ENCODE measurements around the gene CSK.

Gene CSK

DNA sequence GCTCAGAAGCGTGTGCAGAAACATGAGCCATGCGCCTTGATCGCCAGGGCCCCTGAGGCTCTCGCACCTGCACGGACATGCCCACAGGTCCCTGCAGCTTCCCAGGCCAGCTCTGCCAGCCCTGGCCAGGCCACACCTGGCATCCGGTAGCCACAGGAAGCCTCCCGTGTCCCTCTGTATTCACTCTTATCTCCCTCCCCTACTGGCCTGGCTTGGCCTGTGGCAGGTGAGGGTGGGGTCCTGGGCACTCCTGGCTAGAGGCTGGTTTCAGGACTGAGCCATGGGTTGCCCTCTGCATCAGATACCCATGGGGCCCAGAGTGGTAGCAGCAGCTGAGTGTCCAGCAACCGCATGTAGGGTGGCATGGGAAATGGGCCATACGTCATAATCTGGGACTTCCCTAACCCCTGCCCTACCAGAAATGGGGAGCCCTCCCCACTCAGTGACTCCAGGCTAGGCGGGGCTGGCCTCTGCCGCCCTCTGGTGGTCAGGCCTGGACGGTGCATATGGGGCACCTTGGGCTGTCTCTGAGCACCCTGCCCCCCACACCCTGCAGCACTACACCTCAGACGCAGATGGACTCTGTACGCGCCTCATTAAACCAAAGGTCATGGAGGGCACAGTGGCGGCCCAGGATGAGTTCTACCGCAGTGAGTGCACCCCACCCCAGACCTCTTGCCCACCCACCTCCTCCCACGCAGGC is 18.1 kb downstream of the CSK start:
- Histone ChIP-seq H3K9ac (0 out of 2 replicates have a peak overlapping the region, but pooled peaks have one; percentile 15), H3K27ac (peak overlapping the region; percentile 56; the same call in 1 of the 2 replicates), H3K4me1 (peaks cover 49% of the 10 kb centered on the region), H3K4me3 (no peak overlapping the region), H3K9me3 (no peaks in the 10 kb centered on the region), H3K4me2 (peak overlapping the region; percentile 55), H4K20me1 (peaks cover 87% of the 10 kb centered on the region), H3K27me3 (no peaks in the 10 kb centered on the region), H3K36me3 (peaks cover 91% of the 10 kb centered on the region)
- TF ChIP-seq Cebpa-rat (IDR thresholded peaks at IDR 0.05): no peak

DNA sequence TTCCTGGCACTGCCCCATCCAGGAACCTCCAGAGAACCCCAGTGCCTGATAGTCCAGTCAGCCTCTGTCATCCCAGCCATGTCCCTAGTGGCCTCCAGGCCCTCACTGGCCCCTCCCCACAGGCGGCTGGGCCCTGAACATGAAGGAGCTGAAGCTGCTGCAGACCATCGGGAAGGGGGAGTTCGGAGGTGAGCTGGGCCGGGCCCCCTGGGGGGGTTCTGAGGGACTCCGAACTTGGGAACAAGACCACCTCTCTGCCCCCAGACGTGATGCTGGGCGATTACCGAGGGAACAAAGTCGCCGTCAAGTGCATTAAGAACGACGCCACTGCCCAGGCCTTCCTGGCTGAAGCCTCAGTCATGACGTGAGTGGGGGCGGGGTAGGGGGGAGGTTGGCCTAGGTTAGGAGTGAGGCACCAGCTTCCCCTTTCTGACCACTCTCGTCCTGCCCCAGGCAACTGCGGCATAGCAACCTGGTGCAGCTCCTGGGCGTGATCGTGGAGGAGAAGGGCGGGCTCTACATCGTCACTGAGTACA is 18.7 kb downstream of the CSK start:
- H3K27ac ChIP-seq: no peak overlapping the region
- peaks cover 80% of the 10 kb centered on the region for H4K20me1 ChIP-seq
- H3K4me3 ChIP-seq: no peak overlapping the region
- no peak overlapping the region for H3K9ac ChIP-seq
- H3K27me3 ChIP-seq: no peaks in the 10 kb centered on the region
- no peak for TF ChIP-seq Cebpa-rat (IDR thresholded peaks at IDR 0.05)
- peaks cover 43% of the 10 kb centered on the region for H3K4me1 ChIP-seq
- H3K4me2 ChIP-seq: peak overlapping the region; percentile 55
- H3K9me3 ChIP-seq: no peaks in the 10 kb centered on the region
- H3K36me3 ChIP-seq: peaks cover 89% of the 10 kb centered on the region

DNA sequence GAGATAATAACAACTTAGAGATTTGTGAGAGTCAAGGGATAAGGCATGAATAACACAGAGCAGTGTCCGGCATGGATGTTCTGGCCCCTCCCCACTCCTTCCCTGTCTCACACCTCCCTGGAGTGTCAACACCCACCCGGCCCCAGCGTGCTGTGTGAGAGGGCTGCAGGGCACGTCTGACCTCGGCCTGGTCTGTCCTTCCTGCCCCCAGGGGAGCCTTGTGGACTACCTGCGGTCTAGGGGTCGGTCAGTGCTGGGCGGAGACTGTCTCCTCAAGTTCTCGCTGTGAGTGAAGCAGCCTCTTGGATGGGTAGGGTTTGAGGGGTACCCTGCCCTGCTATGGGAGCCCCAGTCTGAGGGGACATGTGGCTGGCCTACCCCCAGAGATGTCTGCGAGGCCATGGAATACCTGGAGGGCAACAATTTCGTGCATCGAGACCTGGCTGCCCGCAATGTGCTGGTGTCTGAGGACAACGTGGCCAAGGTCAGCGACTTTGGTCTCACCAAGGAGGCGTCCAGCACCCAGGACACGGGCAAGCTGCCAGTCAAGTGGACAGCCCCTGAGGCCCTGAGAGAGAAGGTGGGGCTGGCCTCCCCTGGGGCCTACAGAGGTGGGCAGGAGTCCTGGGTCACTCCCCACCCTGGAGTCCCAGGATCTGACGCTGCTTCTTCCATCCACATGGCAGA is 19.6 kb downstream of the CSK start:
- Histone ChIP-seq H3K27ac (no peak overlapping the region), H3K9me3 (no peaks in the 10 kb centered on the region), H3K36me3 (peaks cover 82% of the 10 kb centered on the region), H4K20me1 (peaks cover 72% of the 10 kb centered on the region), H3K4me1 (peaks cover 40% of the 10 kb centered on the region), H3K9ac (no peak overlapping the region), H3K4me2 (no peak overlapping the region), H3K4me3 (no peak overlapping the region), H3K27me3 (no peaks in the 10 kb centered on the region)
- no peak for TF ChIP-seq Cebpa-rat (IDR thresholded peaks at IDR 0.05)

DNA sequence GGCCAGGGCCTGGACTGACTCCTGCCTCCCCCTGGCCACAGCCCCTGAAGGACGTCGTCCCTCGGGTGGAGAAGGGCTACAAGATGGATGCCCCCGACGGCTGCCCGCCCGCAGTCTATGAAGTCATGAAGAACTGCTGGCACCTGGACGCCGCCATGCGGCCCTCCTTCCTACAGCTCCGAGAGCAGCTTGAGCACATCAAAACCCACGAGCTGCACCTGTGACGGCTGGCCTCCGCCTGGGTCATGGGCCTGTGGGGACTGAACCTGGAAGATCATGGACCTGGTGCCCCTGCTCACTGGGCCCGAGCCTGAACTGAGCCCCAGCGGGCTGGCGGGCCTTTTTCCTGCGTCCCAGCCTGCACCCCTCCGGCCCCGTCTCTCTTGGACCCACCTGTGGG is 20.4 kb downstream of the CSK start:
- Histone ChIP-seq H3K27me3 (no peaks in the 10 kb centered on the region), H3K9me3 (no peaks in the 10 kb centered on the region), H3K27ac (no peak overlapping the region), H3K9ac (no peak overlapping the region), H4K20me1 (peaks cover 64% of the 10 kb centered on the region), H3K4me1 (peaks cover 33% of the 10 kb centered on the region), H3K36me3 (peaks cover 81% of the 10 kb centered on the region), H3K4me3 (no peak overlapping the region), H3K4me2 (no peak overlapping the region)
- TF ChIP-seq Cebpa-rat (IDR thresholded peaks at IDR 0.05): no peak

DNA sequence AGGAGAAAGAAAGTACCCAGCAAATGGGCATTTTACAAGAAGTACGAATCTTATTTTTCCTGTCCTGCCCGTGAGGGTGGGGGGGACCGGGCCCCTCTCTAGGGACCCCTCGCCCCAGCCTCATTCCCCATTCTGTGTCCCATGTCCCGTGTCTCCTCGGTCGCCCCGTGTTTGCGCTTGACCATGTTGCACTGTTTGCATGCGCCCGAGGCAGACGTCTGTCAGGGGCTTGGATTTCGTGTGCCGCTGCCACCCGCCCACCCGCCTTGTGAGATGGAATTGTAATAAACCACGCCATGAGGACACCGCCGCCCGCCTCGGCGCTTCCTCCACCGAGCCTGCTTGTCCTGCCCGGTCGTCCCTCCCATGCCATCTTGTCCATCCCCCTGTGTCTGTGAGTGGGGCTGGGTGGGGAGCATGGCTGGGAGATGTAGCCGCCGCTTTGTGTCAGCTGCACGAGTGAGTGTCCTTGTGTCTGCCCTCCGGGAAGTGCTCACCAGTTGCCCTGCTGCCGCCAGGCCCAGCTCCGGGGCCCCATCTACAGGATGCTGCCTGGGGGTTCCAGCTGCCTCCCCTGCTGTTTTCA is 21.1 kb downstream of the CSK start:
- Histone ChIP-seq H3K9me3 (no peaks in the 10 kb centered on the region), H3K36me3 (peaks cover 75% of the 10 kb centered on the region), H4K20me1 (peaks cover 57% of the 10 kb centered on the region), H3K27me3 (no peaks in the 10 kb centered on the region), H3K9ac (no peak overlapping the region), H3K27ac (no peak overlapping the region), H3K4me1 (peaks cover 26% of the 10 kb centered on the region), H3K4me3 (no peak overlapping the region), H3K4me2 (no peak overlapping the region)
- TF ChIP-seq Cebpa-rat (IDR thresholded peaks at IDR 0.05): no peak

DNA sequence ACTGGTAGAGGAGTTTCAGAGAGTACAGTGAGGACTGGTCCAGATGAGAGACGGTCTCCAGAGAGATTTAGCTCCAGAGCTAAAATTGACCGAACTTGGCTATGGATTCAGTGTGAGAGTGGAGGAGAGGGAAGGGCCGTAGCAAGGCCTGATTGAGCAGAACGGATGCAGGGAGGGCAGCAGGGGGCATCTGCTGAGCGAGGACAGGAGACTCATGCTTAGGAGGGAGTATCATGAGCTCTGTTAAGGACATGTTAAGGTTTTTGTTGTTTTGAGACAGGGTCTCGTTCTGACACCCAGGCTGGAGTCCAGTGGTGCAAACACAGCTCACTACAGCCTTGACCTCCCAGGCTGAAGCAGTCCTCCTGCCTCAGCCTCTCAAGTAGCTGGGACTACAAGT is 23.1 kb downstream of the CSK start:
- no peak overlapping the region for H3K4me3 ChIP-seq
- H3K36me3 ChIP-seq: peaks cover 55% of the 10 kb centered on the region
- peaks cover 7% of the 10 kb centered on the region for H3K4me1 ChIP-seq
- H3K27ac ChIP-seq: no peak overlapping the region
- H3K9ac ChIP-seq: no peak overlapping the region
- peaks cover 37% of the 10 kb centered on the region for H4K20me1 ChIP-seq
- TF ChIP-seq Cebpa-rat (IDR thresholded peaks at IDR 0.05): no peak
- H3K4me2 ChIP-seq: no peak overlapping the region
- H3K9me3 ChIP-seq: no peaks in the 10 kb centered on the region
- H3K27me3 ChIP-seq: no peaks in the 10 kb centered on the region

DNA sequence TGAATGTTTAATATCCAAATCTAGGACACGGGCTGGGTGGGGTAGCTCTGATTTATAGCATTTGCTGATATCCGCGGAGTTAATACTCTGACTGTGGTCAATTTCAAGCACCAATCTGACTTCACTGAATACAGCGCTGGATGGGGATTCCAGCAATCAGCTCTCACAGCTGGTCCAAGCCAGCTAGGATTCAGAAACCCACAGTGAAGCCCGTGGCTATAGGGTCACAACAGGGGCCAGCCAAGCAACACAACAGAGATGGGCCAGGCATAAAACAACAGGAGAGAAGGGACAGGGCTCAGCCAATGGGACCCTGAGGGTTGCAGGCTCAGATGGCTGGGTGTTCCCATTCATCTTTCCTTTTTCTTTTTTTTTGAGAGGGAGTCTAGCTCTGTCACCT is 25.4 kb downstream of the CSK start:
- Histone ChIP-seq H3K4me3 (no peak overlapping the region), H4K20me1 (peaks cover 14% of the 10 kb centered on the region), H3K9me3 (no peaks in the 10 kb centered on the region), H3K36me3 (peaks cover 31% of the 10 kb centered on the region), H3K27me3 (no peaks in the 10 kb centered on the region), H3K27ac (no peak overlapping the region), H3K9ac (no peak overlapping the region), H3K4me1 (no peaks in the 10 kb centered on the region), H3K4me2 (no peak overlapping the region)
- TF ChIP-seq Cebpa-rat (IDR thresholded peaks at IDR 0.05): no peak

DNA sequence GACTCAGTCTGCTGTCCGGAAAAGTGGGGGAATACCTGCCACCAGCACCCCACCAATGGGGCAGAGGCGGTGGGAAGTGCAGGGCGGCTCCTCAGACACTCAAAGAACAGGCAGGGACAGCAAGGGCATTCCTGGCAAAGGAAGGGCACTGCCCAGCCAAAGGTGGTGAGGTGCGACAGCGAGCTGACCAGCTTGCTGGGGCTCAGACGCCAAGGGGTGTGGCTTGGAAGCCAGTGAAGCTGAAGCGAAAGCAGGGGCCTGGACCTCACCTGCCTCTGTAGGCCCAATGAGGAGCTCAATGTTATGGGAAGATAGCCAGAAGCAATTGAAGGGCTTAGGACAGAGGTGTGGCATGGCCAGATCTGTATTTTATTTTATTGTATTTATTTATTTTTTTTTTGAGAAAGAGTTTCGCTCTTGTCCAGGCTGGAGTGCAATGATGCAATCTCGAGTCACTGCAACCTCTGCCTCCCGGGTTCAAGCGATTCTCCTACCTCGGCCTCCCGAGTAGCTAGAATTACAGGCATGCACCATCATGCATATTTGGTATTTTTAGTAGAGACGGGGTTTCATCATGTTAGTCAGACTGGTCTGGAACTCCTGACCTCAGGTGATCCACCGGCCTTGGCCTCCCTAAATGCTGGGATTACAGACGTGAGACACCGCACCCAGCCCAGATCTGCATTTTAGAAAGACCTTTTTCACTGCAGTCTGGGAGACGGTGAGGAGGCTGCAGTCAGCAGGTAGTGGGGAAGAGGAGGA is 26.4 kb downstream of the CSK start:
- H3K27ac ChIP-seq: no peak overlapping the region
- no peaks in the 10 kb centered on the region for H3K27me3 ChIP-seq
- no peak for TF ChIP-seq Cebpa-rat (IDR thresholded peaks at IDR 0.05)
- H3K9ac ChIP-seq: no peak overlapping the region
- H3K36me3 ChIP-seq: peaks cover 22% of the 10 kb centered on the region
- no peaks in the 10 kb centered on the region for H3K9me3 ChIP-seq
- H3K4me1 ChIP-seq: no peaks in the 10 kb centered on the region
- 0 out of 2 replicates have a peak, but pooled peaks cover 9% of the 10 kb centered on the region for H4K20me1 ChIP-seq
- no peak overlapping the region for H3K4me2 ChIP-seq
- H3K4me3 ChIP-seq: no peak overlapping the region

DNA sequence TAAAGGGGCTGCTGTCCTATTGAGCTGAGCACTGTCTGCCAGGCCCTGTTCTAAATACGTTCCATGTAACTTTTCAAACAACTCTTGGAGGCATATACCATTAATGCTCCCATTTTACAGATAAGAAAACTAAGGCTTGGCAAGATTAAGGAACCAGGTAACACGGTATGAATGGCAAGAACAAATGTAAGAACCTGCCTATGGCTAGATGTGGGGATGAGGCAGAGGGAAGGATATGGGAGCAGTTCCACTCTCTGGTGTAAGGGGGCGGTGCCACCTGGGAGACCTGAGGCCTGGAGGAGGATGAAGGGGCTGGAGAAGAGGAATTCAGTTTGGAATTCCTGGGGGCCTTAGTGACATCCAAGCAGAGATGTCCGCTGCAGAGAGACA is 27.0 kb downstream of the CSK start:
- Histone ChIP-seq H3K9ac (no peak overlapping the region), H3K36me3 (peaks cover 16% of the 10 kb centered on the region), H3K4me3 (no peak overlapping the region), H3K27ac (no peak overlapping the region), H4K20me1 (0 out of 2 replicates have a peak, but pooled peaks cover 3% of the 10 kb centered on the region), H3K27me3 (no peaks in the 10 kb centered on the region), H3K4me1 (no peaks in the 10 kb centered on the region), H3K9me3 (no peaks in the 10 kb centered on the region), H3K4me2 (no peak overlapping the region)
- no peak for TF ChIP-seq Cebpa-rat (IDR thresholded peaks at IDR 0.05)

All from BLaER1 (cell line).